ENCODE data around the gene OR56A5. TPM values are rescaled to one million over a fixed set of nuclear protein-coding genes. Genes with fewer than 3 reads are reported as not detected.

The OR56A5 gene
- total RNA-seq, 2 donors from 2014 or later, result not detected

GRCh38 chr11:5938603-5938965 lies 29.7 kb downstream of the OR56A5 start:
- DNase-seq (no peak), ATAC-seq (no peak)
- intact Hi-C loops (cut with DNase I, micrococcal nuclease), result no loop called here

- intact Hi-C loops (cut with DNase I, micrococcal nuclease), result no loop called here
- DNase-seq, result no peak
- no peak for ATAC-seq
Observed at GRCh38 chr11:5937868-5938602, 30.3 kb downstream of the OR56A5 start.

- intact Hi-C loops (cut with DNase I, micrococcal nuclease), result no loop called here
Observed at GRCh38 chr11:5933116-5933515, 35.2 kb downstream of the OR56A5 start.

GRCh38 chr11:5932671-5933070 lies 35.6 kb downstream of the OR56A5 start:
- ATAC-seq (no peak), DNase-seq (no peak)
- intact Hi-C loops (cut with DNase I, micrococcal nuclease), result no loop called here

More at GRCh38 chr11:5933116-5933515, 35.2 kb downstream of the OR56A5 start:
- ATAC-seq (no peak), DNase-seq (no peak)

- no peak for DNase-seq
- intact Hi-C loops (cut with DNase I, micrococcal nuclease), result no loop called here
- no peak for ATAC-seq
Observed at GRCh38 chr11:5931061-5931460, 37.2 kb downstream of the OR56A5 start.

- ATAC-seq (no peak), DNase-seq (no peak)
- intact Hi-C loops (cut with DNase I, micrococcal nuclease), result no loop called here
Observed at GRCh38 chr11:5930614-5931013, 37.7 kb downstream of the OR56A5 start.

- DNase-seq, result no peak
- ATAC-seq, result no peak
- intact Hi-C loops (cut with DNase I, micrococcal nuclease), result no loop called here
Observed at GRCh38 chr11:5929571-5930368, 38.5 kb downstream of the OR56A5 start.

GRCh38 chr11:5928811-5929210 lies 39.5 kb downstream of the OR56A5 start:
- ATAC-seq, result no peak

GRCh38 chr11:5928271-5928670 lies 40.0 kb downstream of the OR56A5 start:
- DNase-seq (no peak), ATAC-seq (no peak)
- intact Hi-C loops (cut with DNase I, micrococcal nuclease), result no loop called here

More at GRCh38 chr11:5928811-5929210, 39.5 kb downstream of the OR56A5 start:
- DNase-seq, result no peak
- intact Hi-C loops (cut with DNase I, micrococcal nuclease), result no loop called here

- intact Hi-C loops (cut with DNase I, micrococcal nuclease), result no loop called here
- DNase-seq, result no peak
- ATAC-seq, result no peak
Observed at GRCh38 chr11:5923794-5924193, 44.5 kb downstream of the OR56A5 start.

- DNase-seq (no peak), ATAC-seq (no peak)
- intact Hi-C loops (cut with DNase I, micrococcal nuclease), result no loop called here
Observed at GRCh38 chr11:5923427-5923776, 44.9 kb downstream of the OR56A5 start.

GRCh38 chr11:5922749-5923426 lies 45.4 kb downstream of the OR56A5 start:
- ATAC-seq, result no peak
- no peak for DNase-seq
- intact Hi-C loops (cut with DNase I, micrococcal nuclease), result no loop called here

Other genes starting within 250 kb of the OR56A5 start
- gene OR56B1, start 232.0 kb downstream of the OR56A5 start, total RNA-seq, result not detected
- not detected for gene OR52N4, start 214.3 kb downstream of the OR56A5 start, total RNA-seq
- not detected for gene OR52N5, start 185.1 kb downstream of the OR56A5 start, total RNA-seq
- not detected for gene OR52N1, start 177.2 kb downstream of the OR56A5 start, total RNA-seq
- not detected for gene OR52N2, start 159.6 kb downstream of the OR56A5 start, total RNA-seq
- gene OR52E6, start 126.6 kb downstream of the OR56A5 start, total RNA-seq, result not detected
- gene OR52E8, start 110.8 kb downstream of the OR56A5 start, total RNA-seq, result not detected
- not detected for gene OR52E4, start 87.9 kb downstream of the OR56A5 start, total RNA-seq
- gene OR52E5, start 75.3 kb downstream of the OR56A5 start, total RNA-seq, result not detected
- not detected for gene OR56A3, start 26.2 kb downstream of the OR56A5 start, total RNA-seq
- not detected for gene OR52L1, start 18.5 kb upstream of the OR56A5 start, total RNA-seq
- gene OR56A4, start 38.5 kb upstream of the OR56A5 start, total RNA-seq, result under 1 TPM in 1 of 2 donors, not detected in 1; 0.12 TPM
- gene OR56A1, start 62.3 kb upstream of the OR56A5 start, total RNA-seq, result under 1 TPM in 1 of 2 donors, not detected in 1; 0.03 TPM
- gene OR56B4, start 139.2 kb upstream of the OR56A5 start, total RNA-seq, result not detected
- not detected for gene OR52B2, start 201.8 kb upstream of the OR56A5 start, total RNA-seq
- not detected for gene OR52W1, start 230.7 kb upstream of the OR56A5 start, total RNA-seq
- gene C11orf42, start 237.1 kb upstream of the OR56A5 start, total RNA-seq, result not detected